22Rv1 (cell line): ENCODE results near the gene STK10.
"Not testable (repeated sequence)": the region's sequence is repeated elsewhere in the genome, so short reads cannot be mapped to it uniquely, and the experiment has no call there.

Source experiments
- CTCF ChIP-seq: fragments of 450-650 bp; IDR thresholded peaks from 2 replicates; pipeline ENCODE4 v1.5.1; 2017; ENCODE audit warnings: mild to moderate bottlenecking
- ZFX ChIP-seq: fragments of 450-650 bp; IDR thresholded peaks from 2 replicates; pipeline ENCODE4 v1.6.1; 2017; ENCODE audit warnings: antibody characterized with exemption, borderline replicate concordance

- not testable (repeated sequence) for TF ChIP-seq CTCF, ZFX
These were observed 32.9 kb downstream of the STK10 start for GRCh38 chr5:172155101-172155500.
